CD4-positive, alpha-beta T cell (primary cell): ENCODE measurements around the gene REXO1. TPM values are rescaled to one million over a fixed set of nuclear protein-coding genes. Genes with fewer than 3 reads are reported as not detected.

Source experiments
- ATAC-seq: fragments of 200-7000 bp; cut with Tn5 transposase; one replicate; pipeline ENCODE4 v1.10.0; 2022; ENCODE audit warnings: mild to moderate bottlenecking; ENCODE audit not compliant: poor library complexity
- CTCF ChIA-PET: fragments of 350-600 bp; sonication (Branson Sonifier 250); formaldehyde crosslinking; loops from one replicate; lab custom pipeline; 2021; ENCODE audit warnings: antibody characterized with exemption, inconsistent platforms; lab: Charles Lee
- POLR2A ChIA-PET: fragments of 350-600 bp; sonication (Branson Sonifier 250); formaldehyde crosslinking; loops from one replicate; lab custom pipeline; 2021; ENCODE audit warnings: antibody characterized with exemption, inconsistent platforms; lab: Charles Lee
- DNase-seq, 14 experiments: peaks; one replicate each; pipeline ENCODE4 v3.0.0-alpha.2; 2013 to 2020; ENCODE audit warnings: mixed read lengths in 2 of 14
- H3K27ac ChIP-seq, 2 donors: one replicate each; pipeline versions ENCODE4 v1.5.1 to v1.7.0; 2013; ENCODE audit warnings: low read length in 2 of 2, low read depth in 1 of 2, mild to moderate bottlenecking in 1 of 2
- H3K27me3 ChIP-seq, 2 experiments: 1 replicate in 1 of 2; 2 replicates in 1 of 2; pipeline versions ENCODE4 v1.6.1 to v1.7.0; 2013; ENCODE audit warnings: low read length in 2 of 2, control low read depth in 1 of 2, mild to moderate bottlenecking in 1 of 2, moderate library complexity in 1 of 2; ENCODE audit not compliant: insufficient read depth in 2 of 2, control insufficient read depth in 1 of 2
- H3K36me3 ChIP-seq: one replicate; pipeline ENCODE4 v1.6.1; 2013; ENCODE audit warnings: low read length, control low read depth; ENCODE audit not compliant: insufficient read depth
- H3K4me1 ChIP-seq: one replicate; pipeline ENCODE4 v1.6.1; 2013; ENCODE audit warnings: low read length, control low read depth; ENCODE audit not compliant: insufficient read depth
- H3K4me3 ChIP-seq: one replicate; pipeline ENCODE4 v1.5.1; 2013; ENCODE audit warnings: mild to moderate bottlenecking, low read length, moderate library complexity
- H3K9me3 ChIP-seq, 2 experiments: 1 replicate in 1 of 2; 2 replicates in 1 of 2; pipeline versions ENCODE4 v1.6.1 to v1.7.0; 2013; ENCODE audit warnings: low read length in 2 of 2, mild to moderate bottlenecking in 2 of 2, control low read depth in 1 of 2, moderate library complexity in 1 of 2; ENCODE audit not compliant: control insufficient read depth in 1 of 2, insufficient read depth in 1 of 2
- H3K27ac Mint-ChIP-seq: one replicate; pipeline ENCODE4 v1.8.0; 2020; ENCODE audit warnings: mixed read lengths
- H3K27me3 Mint-ChIP-seq: one replicate; pipeline ENCODE4 v1.8.0; 2021; ENCODE audit warnings: mixed read lengths
- H3K36me3 Mint-ChIP-seq: one replicate; pipeline ENCODE4 v1.8.0; 2021; ENCODE audit warnings: low read depth, mixed read lengths
- H3K4me1 Mint-ChIP-seq: one replicate; pipeline ENCODE4 v1.8.0; 2021; ENCODE audit warnings: low read depth, mixed read lengths
- H3K4me3 Mint-ChIP-seq: one replicate; pipeline ENCODE4 v1.8.0; 2020; ENCODE audit warnings: mild to moderate bottlenecking, mixed read lengths
- H3K9me3 Mint-ChIP-seq: one replicate; pipeline ENCODE4 v1.8.0; 2020; ENCODE audit warnings: mixed read lengths
- CTCF ChIP-seq: fragments of 200-600 bp; IDR thresholded peaks from one replicate; pipeline ENCODE4 v1.8.0; 2022; ENCODE audit warnings: antibody characterized with exemption, mild to moderate bottlenecking
- intact Hi-C, 2 experiments: fragments of 100-400 bp; cut with DNase I in 1 of 2; cut with micrococcal nuclease in 1 of 2; formaldehyde crosslinking; loops; one replicate each; pipeline versions ENCODE4 v1.15.1 to v1.9.0; 2023 to 2025; cut with DNase I, micrococcal nuclease
- total RNA-seq, 174 experiments: library from RNA in 2 of 174; stranded (reverse) in 2 of 174; gene quantifications; one replicate each; pipeline ENCODE4 v1.2.3 and lab custom pipeline; 2021 to 2026

The REXO1 gene
- total RNA-seq, 2 experiments from 2014 or later: 106 to 114 TPM

GRCh38 chr19:1822210-1822609, 26.1 kb downstream of the REXO1 start:
- ChIA-PET CTCF (no interaction called here), POLR2A (no interaction called here)
- no peak for TF ChIP-seq CTCF
- H3K4me3 Mint-ChIP-seq: no peak overlapping the region
- no peaks in the 10 kb centered on the region for H3K9me3 ChIP-seq
- H3K27me3 Mint-ChIP-seq: no peaks in the 10 kb centered on the region
- DNase-seq: no peak
- peaks cover 10% of the 10 kb centered on the region for H3K4me1 ChIP-seq
- H3K4me3 ChIP-seq: no peak overlapping the region
- no peak for ATAC-seq
- no peak overlapping the region for H3K27ac Mint-ChIP-seq
- no peaks in the 10 kb centered on the region for H3K9me3 Mint-ChIP-seq
- H3K27ac ChIP-seq: no peak overlapping the region
- peaks cover 57% of the 10 kb centered on the region for H3K36me3 Mint-ChIP-seq
- intact Hi-C loops: loop anchor here in 1 of 2 experiments (10.0 kb wide), 1 partner anchor 277 kb away; no protein-coding TSS in a partner anchor
- H3K4me1 Mint-ChIP-seq: peaks cover 4% of the 10 kb centered on the region
- peaks cover 80% of the 10 kb centered on the region for H3K36me3 ChIP-seq
- H3K27me3 ChIP-seq: no peaks in the 10 kb centered on the region

GRCh38 chr19:1819341-1820255, 28.7 kb downstream of the REXO1 start:
- H3K36me3 Mint-ChIP-seq: peaks cover 61% of the 10 kb centered on the region
- no peak for TF ChIP-seq CTCF
- ATAC-seq: no peak
- Histone ChIP-seq H3K4me1 (no peaks in the 10 kb centered on the region), H3K9me3 (no peaks in the 10 kb centered on the region), H3K27ac (no peak overlapping the region), H3K27me3 (no peaks in the 10 kb centered on the region), H3K36me3 (peaks cover 88% of the 10 kb centered on the region), H3K4me3 (no peak overlapping the region)
- H3K27me3 Mint-ChIP-seq: no peaks in the 10 kb centered on the region
- no peak for DNase-seq
- POLR2A ChIA-PET: no interaction called here
- H3K4me1 Mint-ChIP-seq: no peaks in the 10 kb centered on the region
- CTCF ChIA-PET: no interaction called here
- no peak overlapping the region for H3K4me3 Mint-ChIP-seq
- intact Hi-C loops: loop anchor here in 1 of 2 experiments (10.0 kb wide), 1 partner anchor 275 kb away; no protein-coding TSS in a partner anchor
- H3K9me3 Mint-ChIP-seq: no peaks in the 10 kb centered on the region
- H3K27ac Mint-ChIP-seq: no peak overlapping the region

GRCh38 chr19:1818549-1819195, 29.6 kb downstream of the REXO1 start:
- Mint-ChIP-seq H3K4me1 (no peaks in the 10 kb centered on the region), H3K9me3 (no peaks in the 10 kb centered on the region), H3K27ac (no peak overlapping the region), H3K4me3 (no peak overlapping the region), H3K27me3 (no peaks in the 10 kb centered on the region), H3K36me3 (peaks cover 55% of the 10 kb centered on the region)
- no peak overlapping the region for H3K27ac ChIP-seq
- H3K4me1 ChIP-seq: no peaks in the 10 kb centered on the region
- no peaks in the 10 kb centered on the region for H3K9me3 ChIP-seq
- DNase-seq (no peak), ATAC-seq (no peak)
- ChIA-PET POLR2A (no interaction called here), CTCF (no interaction called here)
- H3K36me3 ChIP-seq: peaks cover 79% of the 10 kb centered on the region
- H3K4me3 ChIP-seq: no peak overlapping the region
- TF ChIP-seq CTCF: no peak
- no peaks in the 10 kb centered on the region for H3K27me3 ChIP-seq
- intact Hi-C loops: no loop called here
